Activated T-helper 2 cell treated with anti-CD3 and anti-CD28 coated beads, Interferon-gamma antibody, Interleukin-2, Interleukin-4, amounts not matched to agents 10 μg/mL and 5 μg/mL and 100 μg/mL, durations not matched to agents 14 hours and 24 hours and 36 hours (primary cell): ENCODE data around the gene DPPA4. TPM values are rescaled to one million over a fixed set of nuclear protein-coding genes. Genes with fewer than 3 reads are reported as not detected.
"Not testable (repeated sequence)": the region's sequence is repeated elsewhere in the genome, so short reads cannot be mapped to it uniquely, and the experiment has no call there.

Source experiments
- DNase-seq: peaks from one replicate; pipeline ENCODE4 v3.0.0; 2021; ENCODE audit warnings: low spot score
- H3K27ac Mint-ChIP-seq: one replicate; pipeline ENCODE4 v1.8.0; 2021; ENCODE audit warnings: mixed read lengths
- H3K27me3 Mint-ChIP-seq: one replicate; pipeline ENCODE4 v1.8.0; 2021; ENCODE audit warnings: low read depth, mixed read lengths
- H3K36me3 Mint-ChIP-seq: one replicate; pipeline ENCODE4 v1.8.0; 2021; ENCODE audit warnings: low read depth, mixed read lengths
- H3K4me1 Mint-ChIP-seq: one replicate; pipeline ENCODE4 v1.8.0; 2021; ENCODE audit warnings: low read depth, mixed read lengths
- H3K4me3 Mint-ChIP-seq: one replicate; pipeline ENCODE4 v1.8.0; 2021; ENCODE audit warnings: low read depth, mild to moderate bottlenecking, moderate library complexity, mixed read lengths
- H3K9me3 Mint-ChIP-seq: one replicate; pipeline ENCODE4 v1.8.0; 2021; ENCODE audit warnings: mixed read lengths
- intact Hi-C: fragments of 100-400 bp; cut with micrococcal nuclease; formaldehyde crosslinking; loops from one replicate; pipeline ENCODE4 v1.15.1; 2023
- total RNA-seq: library from RNA; stranded (reverse); gene quantifications from 2 replicates; pipeline ENCODE4 v1.2.3, GENCODE V29; 2022

The DPPA4 gene
- total RNA-seq = not detected in 2 replicates

DNA sequence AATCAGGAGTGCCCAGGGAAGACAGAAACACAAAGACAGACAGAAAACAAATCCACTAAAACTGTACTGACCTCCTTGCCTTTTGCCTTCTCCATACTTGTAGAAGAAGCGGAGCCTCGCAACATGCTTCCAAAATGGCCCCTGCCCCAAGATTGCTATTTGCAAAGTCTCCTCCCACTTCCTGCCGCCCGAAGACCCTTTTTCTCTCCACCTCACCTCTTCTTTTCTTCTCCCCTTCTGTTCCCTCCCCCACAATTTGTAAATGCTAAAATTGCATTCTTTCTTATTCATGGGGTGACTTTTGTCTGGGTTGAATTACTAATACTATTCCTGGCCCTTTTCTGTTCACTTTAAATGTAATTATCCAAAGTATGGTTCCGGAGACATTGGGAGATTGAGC is at the start of gene DPPA4:
TSS of gene DPPA4 (minus strand) at position 154 of the 400 bp plus-strand sequence. CDS start at position 125, 29 bp downstream.
- peaks cover 37% of the 10 kb centered on the region for H3K27me3 Mint-ChIP-seq
- H3K27ac Mint-ChIP-seq = no peak within 1 kb of the TSS
- intact Hi-C loops = no loop called here
- no peaks in the 10 kb centered on the region for H3K9me3 Mint-ChIP-seq
- H3K4me1 Mint-ChIP-seq = peaks cover 2% of the 10 kb centered on the region
- peak within 1 kb of the TSS; percentile 52 for H3K4me3 Mint-ChIP-seq
- DNase-seq = no peak
- H3K36me3 Mint-ChIP-seq = no peaks in the 10 kb centered on the region

DNA sequence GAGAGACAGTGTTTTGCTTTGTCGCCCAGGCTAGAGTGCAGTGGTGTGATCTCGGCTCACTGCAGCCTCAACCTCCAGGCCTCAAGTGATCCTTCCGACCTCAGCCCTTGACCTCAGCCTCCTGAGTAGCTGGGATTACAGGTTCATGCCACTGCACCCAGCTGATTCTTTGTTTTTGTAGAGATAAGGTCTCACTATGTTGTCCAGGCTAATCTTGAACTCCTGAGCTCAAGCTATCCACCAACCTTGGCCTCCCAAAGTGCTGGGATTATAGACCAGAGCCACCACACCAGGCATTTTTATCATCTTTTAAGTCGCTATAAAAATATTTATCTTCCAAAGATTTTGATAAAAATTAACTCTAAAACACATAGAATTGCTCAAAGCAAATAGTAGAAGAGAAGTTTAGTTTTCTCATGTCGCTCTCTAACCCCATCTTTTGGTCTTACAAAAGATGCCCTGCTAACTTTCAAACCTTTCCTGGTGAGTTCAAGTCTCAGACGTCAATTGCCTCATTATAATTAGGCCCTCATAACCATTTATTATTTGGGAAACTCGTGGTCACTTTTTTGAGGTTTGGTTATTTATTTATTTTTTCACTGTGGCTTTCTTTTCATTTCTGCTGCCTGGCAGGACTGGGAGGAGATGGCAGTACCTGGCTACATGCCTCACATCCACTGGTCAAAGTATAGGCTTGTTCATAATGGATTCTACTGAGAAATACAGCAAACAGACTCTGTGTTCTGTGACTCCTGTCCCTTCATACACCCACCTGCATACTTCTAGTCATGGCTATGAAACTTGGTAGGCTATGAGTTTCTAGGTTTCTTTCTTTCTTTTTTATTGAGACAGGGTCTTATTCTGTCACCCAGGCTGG is 48.3 kb upstream of the DPPA4 start:
- no peaks in the 10 kb centered on the region for H3K27me3 Mint-ChIP-seq
- no peak overlapping the region for H3K27ac Mint-ChIP-seq
- H3K36me3 Mint-ChIP-seq = no peaks in the 10 kb centered on the region
- no peaks in the 10 kb centered on the region for H3K9me3 Mint-ChIP-seq
- no peak overlapping the region for H3K4me3 Mint-ChIP-seq
- H3K4me1 Mint-ChIP-seq = no peaks in the 10 kb centered on the region
- DNase-seq = no peak
- intact Hi-C loops = no loop called here

DNA sequence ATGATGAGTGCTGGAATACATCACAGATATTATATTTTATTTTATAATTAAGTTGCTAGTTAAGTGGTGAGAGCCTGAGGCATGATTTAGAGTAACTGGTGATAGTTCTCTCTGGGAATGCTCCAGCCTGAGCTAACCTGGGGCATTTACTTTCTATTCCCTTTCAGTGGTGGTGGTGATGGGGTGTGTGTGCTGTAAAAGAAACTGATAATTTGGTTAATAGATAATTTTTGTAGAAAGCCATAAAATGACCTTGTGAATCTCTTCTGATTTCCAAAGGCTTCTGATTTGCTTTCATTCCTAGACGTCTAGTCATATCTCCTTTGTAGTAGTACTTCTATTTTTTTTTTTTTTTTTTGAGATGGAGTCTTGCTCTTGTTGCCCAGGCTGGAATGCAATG is 46.8 kb upstream of the DPPA4 start:
- no peak overlapping the region for H3K27ac Mint-ChIP-seq
- no peaks in the 10 kb centered on the region for H3K27me3 Mint-ChIP-seq
- intact Hi-C loops = no loop called here
- no peak overlapping the region for H3K4me3 Mint-ChIP-seq
- no peak for DNase-seq
- H3K36me3 Mint-ChIP-seq = no peaks in the 10 kb centered on the region
- H3K9me3 Mint-ChIP-seq = no peaks in the 10 kb centered on the region
- no peaks in the 10 kb centered on the region for H3K4me1 Mint-ChIP-seq

DNA sequence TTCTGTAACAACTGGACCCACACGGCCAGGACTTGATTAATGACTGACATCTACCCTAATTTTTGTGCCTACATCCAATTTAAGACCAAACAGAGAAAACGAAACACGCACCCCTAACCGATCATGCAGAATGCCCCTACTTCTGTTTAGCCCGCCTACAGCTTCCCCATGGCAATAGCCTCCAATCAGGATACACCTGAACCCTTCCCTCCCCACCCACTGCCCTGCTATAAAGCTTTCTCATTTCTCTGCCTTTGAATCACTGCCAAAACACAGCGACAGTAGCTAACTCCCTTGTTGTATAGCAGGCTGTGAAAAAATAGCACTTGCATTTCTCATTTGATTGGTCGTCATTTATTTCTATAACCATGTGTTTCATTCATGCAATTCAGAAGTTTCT is 45.2 kb upstream of the DPPA4 start:
- intact Hi-C loops = no loop called here
- H3K27me3 Mint-ChIP-seq = no peaks in the 10 kb centered on the region
- no peaks in the 10 kb centered on the region for H3K36me3 Mint-ChIP-seq
- no peak overlapping the region for H3K4me3 Mint-ChIP-seq
- no peaks in the 10 kb centered on the region for H3K4me1 Mint-ChIP-seq
- H3K9me3 Mint-ChIP-seq = no peaks in the 10 kb centered on the region
- no peak overlapping the region for H3K27ac Mint-ChIP-seq
- DNase-seq = no peak

- no peak for DNase-seq
Observed at GRCh38 chr3:109375975-109376374, 38.6 kb upstream of the DPPA4 start.

DNA sequence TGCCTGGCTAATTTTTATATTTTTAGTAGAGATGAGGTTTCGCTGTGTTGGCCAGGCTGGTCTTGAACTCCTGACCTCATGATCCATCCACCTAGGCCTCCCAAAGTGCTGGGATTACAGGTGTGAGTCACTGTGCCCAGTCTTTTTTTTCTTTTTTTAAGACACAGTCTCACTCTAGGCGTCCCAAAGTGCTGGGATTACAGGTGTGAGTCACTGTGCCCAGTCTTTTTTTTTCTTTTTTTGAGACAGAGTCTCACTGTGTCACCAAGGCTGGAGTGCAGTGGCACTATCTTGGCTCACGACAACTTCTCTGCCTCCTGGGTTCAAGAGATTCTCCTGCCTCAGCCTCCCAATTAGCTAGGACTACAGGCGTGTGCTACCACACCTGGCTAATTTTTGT is 37.1 kb upstream of the DPPA4 start:
- H3K27me3 Mint-ChIP-seq, DNase-seq, H3K27ac Mint-ChIP-seq, H3K4me3 Mint-ChIP-seq, intact Hi-C loops, H3K9me3 Mint-ChIP-seq, H3K4me1 Mint-ChIP-seq, H3K36me3 Mint-ChIP-seq: not testable (repeated sequence)

More at GRCh38 chr3:109375975-109376374, 38.6 kb upstream of the DPPA4 start:
- H3K4me1 Mint-ChIP-seq = no peaks in the 10 kb centered on the region
- H3K27me3 Mint-ChIP-seq = no peaks in the 10 kb centered on the region
- no peak overlapping the region for H3K4me3 Mint-ChIP-seq
- no peaks in the 10 kb centered on the region for H3K36me3 Mint-ChIP-seq
- no peak overlapping the region for H3K27ac Mint-ChIP-seq
- no peaks in the 10 kb centered on the region for H3K9me3 Mint-ChIP-seq
- intact Hi-C loops = no loop called here

- no peaks in the 10 kb centered on the region for H3K27me3 Mint-ChIP-seq
- no peaks in the 10 kb centered on the region for H3K4me1 Mint-ChIP-seq
- intact Hi-C loops = no loop called here
- no peak overlapping the region for H3K27ac Mint-ChIP-seq
- H3K9me3 Mint-ChIP-seq = no peaks in the 10 kb centered on the region
- no peaks in the 10 kb centered on the region for H3K36me3 Mint-ChIP-seq
- no peak overlapping the region for H3K4me3 Mint-ChIP-seq
- DNase-seq = no peak
Observed at GRCh38 chr3:109373933-109374332, 36.6 kb upstream of the DPPA4 start.

- H3K27ac Mint-ChIP-seq = no peak overlapping the region
Observed at GRCh38 chr3:109372639-109373038, 35.3 kb upstream of the DPPA4 start.

DNA sequence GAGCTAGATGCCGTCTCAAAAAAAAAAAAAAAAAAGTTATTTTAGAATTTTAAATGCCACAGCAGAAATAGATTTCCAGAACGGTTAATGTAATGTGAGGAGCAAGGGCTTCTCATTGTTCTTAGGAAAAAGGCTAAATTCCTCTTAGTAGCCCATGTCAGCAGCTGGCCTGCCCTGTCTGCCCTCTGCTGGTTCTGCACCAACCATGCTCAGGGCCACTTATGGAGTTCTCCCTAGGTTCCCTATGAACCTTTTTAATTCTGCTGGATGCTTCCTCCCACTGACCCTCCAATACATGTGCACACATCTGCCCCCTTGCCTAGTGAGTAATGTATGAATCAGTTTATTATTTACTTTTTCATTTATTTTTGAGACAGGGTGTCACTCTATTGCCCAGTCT is 32.2 kb upstream of the DPPA4 start:
- no peaks in the 10 kb centered on the region for H3K36me3 Mint-ChIP-seq
- no peak for DNase-seq
- H3K9me3 Mint-ChIP-seq = no peaks in the 10 kb centered on the region
- H3K4me1 Mint-ChIP-seq = no peaks in the 10 kb centered on the region
- H3K4me3 Mint-ChIP-seq = no peak overlapping the region
- intact Hi-C loops = no loop called here
- no peaks in the 10 kb centered on the region for H3K27me3 Mint-ChIP-seq
- no peak overlapping the region for H3K27ac Mint-ChIP-seq

More at GRCh38 chr3:109372639-109373038, 35.3 kb upstream of the DPPA4 start:
- intact Hi-C loops = no loop called here
- H3K4me3 Mint-ChIP-seq = no peak overlapping the region
- H3K27me3 Mint-ChIP-seq = no peaks in the 10 kb centered on the region
- no peaks in the 10 kb centered on the region for H3K4me1 Mint-ChIP-seq
- H3K9me3 Mint-ChIP-seq = no peaks in the 10 kb centered on the region
- DNase-seq = no peak
- H3K36me3 Mint-ChIP-seq = no peaks in the 10 kb centered on the region

GRCh38 chr3:109364088-109364487 is 26.7 kb upstream of the DPPA4 start:
- no peaks in the 10 kb centered on the region for H3K36me3 Mint-ChIP-seq
- no peaks in the 10 kb centered on the region for H3K4me1 Mint-ChIP-seq
- no peaks in the 10 kb centered on the region for H3K9me3 Mint-ChIP-seq
- no peaks in the 10 kb centered on the region for H3K27me3 Mint-ChIP-seq
- no peak overlapping the region for H3K27ac Mint-ChIP-seq
- H3K4me3 Mint-ChIP-seq = no peak overlapping the region
- intact Hi-C loops = no loop called here
- no peak for DNase-seq

GRCh38 chr3:109363634-109364033 is 26.3 kb upstream of the DPPA4 start:
- H3K36me3 Mint-ChIP-seq = no peaks in the 10 kb centered on the region
- H3K9me3 Mint-ChIP-seq = no peaks in the 10 kb centered on the region
- H3K4me3 Mint-ChIP-seq = no peak overlapping the region
- no peak overlapping the region for H3K27ac Mint-ChIP-seq
- no peak for DNase-seq
- intact Hi-C loops = no loop called here
- H3K27me3 Mint-ChIP-seq = no peaks in the 10 kb centered on the region
- H3K4me1 Mint-ChIP-seq = no peaks in the 10 kb centered on the region

- no peaks in the 10 kb centered on the region for H3K36me3 Mint-ChIP-seq
- no peaks in the 10 kb centered on the region for H3K9me3 Mint-ChIP-seq
- no peak for DNase-seq
- no peaks in the 10 kb centered on the region for H3K27me3 Mint-ChIP-seq
- no peak overlapping the region for H3K4me3 Mint-ChIP-seq
- H3K27ac Mint-ChIP-seq = no peak overlapping the region
- H3K4me1 Mint-ChIP-seq = no peaks in the 10 kb centered on the region
- intact Hi-C loops = no loop called here
Observed at GRCh38 chr3:109362823-109363222, 25.5 kb upstream of the DPPA4 start.

DNA sequence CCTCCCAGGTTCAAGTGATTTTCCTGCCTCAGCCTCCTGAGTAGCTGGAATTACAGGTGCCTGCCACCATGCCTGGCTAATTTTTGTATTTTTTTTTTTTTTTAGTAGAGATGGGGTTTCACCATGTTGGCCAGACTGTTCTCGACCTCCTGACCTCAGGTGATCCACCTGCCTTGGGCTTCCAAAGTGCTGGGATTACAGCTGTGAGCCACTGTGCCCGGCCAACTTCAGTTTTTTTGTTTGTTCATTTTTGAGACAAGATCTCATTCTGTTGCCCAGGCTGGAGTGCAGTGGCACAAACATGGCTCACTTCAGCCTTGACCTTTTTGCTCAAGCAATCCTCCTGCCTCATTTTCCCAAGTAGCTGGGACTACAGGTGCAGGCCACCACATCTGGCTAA is 21.5 kb upstream of the DPPA4 start:
- H3K36me3 Mint-ChIP-seq, H3K9me3 Mint-ChIP-seq, H3K4me3 Mint-ChIP-seq, H3K27ac Mint-ChIP-seq, H3K27me3 Mint-ChIP-seq, H3K4me1 Mint-ChIP-seq, DNase-seq, intact Hi-C loops: not testable (repeated sequence)
